SHP77 (cell line): ENCODE data around the gene CATSPER3.

ENCODE experiments used
- DNase-seq, 2 experiments: peaks; one replicate each; lab custom pipeline; 2025; lab: John Stamatoyannopoulos, UW

CATSPER3 gene

DNA sequence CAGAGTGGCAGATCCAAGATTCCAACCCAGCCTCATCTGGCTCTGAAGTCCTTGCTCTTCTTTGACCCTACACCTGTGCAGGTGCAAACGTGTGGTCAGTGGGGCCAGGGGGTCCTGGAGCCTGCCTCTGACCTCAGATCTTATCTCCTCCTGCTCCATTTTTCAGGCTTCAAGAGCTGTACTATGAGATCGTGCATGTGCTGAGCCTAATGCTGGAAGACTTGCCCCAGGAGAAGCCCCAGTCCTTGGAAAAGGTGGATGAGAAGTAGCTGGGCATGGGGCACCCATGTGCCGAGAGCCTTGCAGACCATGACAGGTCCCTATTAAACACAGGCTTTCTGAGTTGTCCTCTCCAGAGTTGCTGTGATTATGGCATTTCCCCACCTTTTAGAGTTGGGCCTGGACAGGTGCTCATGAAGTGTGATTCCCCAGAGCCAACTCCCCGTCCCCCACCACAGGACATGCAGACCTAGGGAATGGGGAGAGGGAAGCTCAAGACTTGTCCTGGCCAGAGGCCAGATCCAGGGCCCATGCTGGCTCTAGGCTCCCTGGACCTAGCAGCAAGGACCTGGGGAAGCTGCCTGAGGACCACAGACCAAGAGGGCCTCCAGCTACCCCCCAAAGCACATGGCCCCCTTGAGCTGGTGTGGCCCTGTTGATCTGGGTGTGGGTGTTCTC is 43.8 kb downstream of the CATSPER3 start:
- DNase-seq = no peak

- DNase-seq = no peak
These were observed 44.4 kb downstream of the CATSPER3 start for GRCh38 chr5:135012033-135012588.

GRCh38 chr5:135012951-135013391 is 45.3 kb downstream of the CATSPER3 start:
- no peak for DNase-seq

DNA sequence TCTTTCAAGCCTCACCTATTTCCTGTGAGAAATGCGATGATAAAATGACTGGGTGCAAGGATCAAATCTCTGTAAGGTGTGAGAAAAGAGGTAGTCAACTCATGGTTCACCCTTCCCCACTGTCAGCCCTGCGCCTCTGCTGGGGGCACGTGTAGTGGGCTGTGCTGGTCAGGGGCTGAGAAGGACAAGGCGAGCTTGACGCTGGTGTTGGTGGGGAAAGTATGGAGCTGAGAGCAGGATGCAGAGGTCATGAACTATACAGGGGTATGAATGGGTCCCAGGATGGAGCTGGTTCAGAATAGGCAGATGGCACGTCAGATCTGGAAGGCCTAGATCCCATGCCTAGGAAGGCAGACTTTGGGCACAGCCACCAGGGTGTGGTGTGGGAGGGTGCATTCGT is 45.7 kb downstream of the CATSPER3 start:
- no peak for DNase-seq

DNA sequence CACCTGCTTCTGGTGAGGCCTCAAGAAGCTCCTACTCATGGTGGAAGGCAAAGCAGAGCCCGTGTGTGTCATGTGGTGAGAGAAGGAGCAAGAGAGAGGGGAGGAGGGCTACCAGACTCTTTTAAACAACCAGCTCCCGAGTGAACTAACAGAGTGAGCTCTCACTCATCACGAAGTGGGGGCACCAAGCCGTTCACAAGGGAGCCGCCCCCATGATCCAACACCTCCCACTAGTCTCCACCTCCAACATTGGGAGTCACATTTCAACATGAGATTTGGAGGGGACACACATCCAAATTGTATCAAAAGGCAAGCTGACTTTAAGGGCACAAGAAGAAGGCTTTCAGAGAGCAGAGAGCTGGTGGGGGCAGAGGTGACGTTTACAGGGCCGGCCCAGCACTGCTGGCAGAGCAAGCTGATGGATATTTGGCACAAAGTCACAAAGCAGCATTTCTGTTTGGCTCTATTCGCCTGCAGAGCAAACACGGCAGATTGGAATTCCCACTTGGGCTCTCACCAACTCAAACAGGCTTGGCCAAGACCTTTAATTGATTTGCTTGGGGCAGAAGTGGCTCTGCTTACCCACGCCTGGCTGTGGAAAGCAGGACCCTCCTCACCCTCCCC is 46.4 kb downstream of the CATSPER3 start:
- DNase-seq = no peak

DNA sequence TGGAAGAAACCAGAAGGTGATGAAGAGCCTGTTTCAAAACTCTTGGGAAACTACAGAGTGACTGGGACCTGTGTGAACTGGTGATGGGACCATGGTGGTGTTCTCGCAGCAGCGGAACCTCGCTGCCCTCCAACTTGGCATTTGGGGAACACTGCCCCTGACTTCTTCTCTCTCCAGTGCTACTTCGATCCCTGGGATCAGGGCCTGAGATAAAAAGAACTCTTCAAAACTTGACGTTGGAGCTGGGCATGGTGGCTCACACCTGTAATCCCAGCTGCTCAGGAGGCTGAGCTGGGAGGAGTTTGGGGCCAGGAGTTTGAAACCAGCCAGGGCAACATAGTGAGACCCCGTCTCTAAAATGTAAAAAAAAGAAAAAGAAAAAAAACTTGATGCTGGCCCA is 48.2 kb downstream of the CATSPER3 start:
- DNase-seq = no peak

- no peak for DNase-seq
These were observed 49.2 kb downstream of the CATSPER3 start for GRCh38 chr5:135016861-135017290.

DNA sequence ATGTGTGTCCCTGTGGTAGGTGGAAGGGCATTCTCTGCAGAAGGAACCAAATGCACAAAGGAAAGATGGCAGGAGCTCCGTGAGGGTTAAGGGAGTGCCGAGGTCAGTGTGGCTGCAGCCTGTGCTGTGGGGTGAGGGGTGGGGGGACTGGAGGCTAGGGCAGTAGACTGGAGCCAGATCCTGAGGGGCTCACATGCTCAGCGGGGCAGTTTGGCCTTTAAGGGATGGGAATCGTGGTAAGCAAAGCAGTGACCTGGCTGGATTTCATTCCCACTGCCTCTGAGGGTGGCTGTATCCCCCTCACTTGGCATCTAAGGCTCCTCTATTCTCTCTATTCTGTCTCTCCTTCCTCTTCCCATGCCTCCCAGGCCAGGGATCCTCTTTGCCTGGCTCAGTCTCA is 50.8 kb downstream of the CATSPER3 start:
- no peak for DNase-seq

- DNase-seq = no peak
These were observed 51.6 kb downstream of the CATSPER3 start for GRCh38 chr5:135019314-135019713.

GRCh38 chr5:135020111-135020895 is 52.6 kb downstream of the CATSPER3 start:
- no peak for DNase-seq

GRCh38 chr5:135024956-135025729 is 57.4 kb downstream of the CATSPER3 start:
- no peak for DNase-seq

DNA sequence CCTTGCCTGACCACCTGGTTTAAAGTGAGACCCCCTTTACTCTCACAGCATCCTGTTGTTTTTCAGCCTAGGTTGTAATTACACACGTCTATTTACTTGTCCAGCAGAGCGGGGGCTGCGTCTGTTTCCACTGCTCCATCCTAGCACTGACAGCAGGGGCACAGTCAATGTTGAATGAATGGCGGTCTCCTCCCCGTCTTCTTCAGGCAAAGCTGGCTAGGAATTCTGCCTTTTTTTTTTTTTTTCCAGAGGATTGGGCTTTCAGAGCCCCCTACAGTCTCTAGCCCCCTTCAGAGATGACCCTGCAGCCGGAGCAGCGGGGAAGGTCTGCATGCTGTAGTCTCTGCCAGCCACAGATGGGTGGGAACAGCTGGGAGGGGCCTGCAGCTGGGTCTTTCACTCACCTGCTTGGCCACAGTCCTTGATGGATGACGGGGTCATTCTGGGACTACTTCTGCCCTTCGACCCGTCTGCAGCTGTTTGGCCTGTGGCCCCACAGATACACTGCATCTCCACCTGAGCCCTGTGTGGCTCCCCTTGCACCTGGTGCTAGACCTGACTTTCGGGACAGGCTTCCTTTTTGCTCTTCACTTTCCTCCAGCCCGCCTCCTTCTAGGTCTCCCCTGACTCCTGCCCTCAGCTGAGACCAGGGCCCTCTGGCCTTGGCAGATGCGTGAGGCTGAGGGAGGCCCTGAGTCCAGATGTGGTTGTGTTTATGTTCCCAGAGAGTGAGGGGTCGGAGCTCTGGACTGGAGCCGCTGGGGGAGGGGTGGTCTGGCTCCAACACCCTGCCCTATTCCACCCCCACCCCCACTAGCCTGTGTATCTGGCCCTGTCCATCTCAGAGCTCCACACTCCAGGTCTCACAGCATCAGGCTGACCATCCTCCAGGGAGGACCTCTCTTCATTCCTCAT is 58.3 kb downstream of the CATSPER3 start:
- no peak for DNase-seq

- DNase-seq = no peak
These were observed 59.0 kb downstream of the CATSPER3 start for GRCh38 chr5:135026645-135027265.

GRCh38 chr5:135027266-135027696 is 59.6 kb downstream of the CATSPER3 start:
- DNase-seq = no peak

- no peak for DNase-seq
These were observed 60.2 kb downstream of the CATSPER3 start for GRCh38 chr5:135027697-135028615.

- no peak for DNase-seq
These were observed 61.2 kb downstream of the CATSPER3 start for GRCh38 chr5:135028791-135029476.

DNA sequence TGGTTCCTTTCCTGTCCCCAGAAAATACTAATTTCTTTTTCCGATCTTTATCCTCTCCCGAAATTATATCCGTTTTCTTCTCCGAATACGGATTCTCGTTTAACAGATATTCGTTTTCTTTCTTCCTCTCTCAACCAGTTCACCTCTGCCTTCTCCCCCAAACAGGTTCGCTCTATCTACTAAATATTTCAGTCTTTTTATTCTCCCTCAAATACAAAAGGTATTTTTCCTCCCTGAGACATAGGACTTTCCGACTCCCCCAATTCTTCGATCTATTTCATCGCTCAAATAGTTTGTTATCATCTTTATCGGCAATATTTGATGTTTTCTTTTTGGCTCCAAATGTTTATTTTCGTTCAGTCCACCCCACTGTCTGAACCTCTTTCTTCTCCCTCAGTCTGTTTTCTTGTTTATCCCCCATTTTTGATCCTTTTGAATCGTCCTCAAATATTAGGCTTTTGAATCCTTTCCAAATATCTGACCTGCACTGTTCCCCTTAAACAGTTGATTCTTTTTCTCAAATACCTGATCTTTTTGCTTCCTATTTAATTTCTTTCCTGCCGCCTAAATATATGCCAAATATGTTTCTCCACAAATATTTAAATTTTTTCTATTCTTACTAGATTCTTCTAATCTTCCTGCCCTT is 61.9 kb downstream of the CATSPER3 start:
- DNase-seq = no peak
